Epithelial cell of proximal tubule (primary cell): Measurements from ENCODE around the gene CRELD2. TPM values are rescaled to one million over a fixed set of nuclear protein-coding genes. Genes with fewer than 3 reads are reported as not detected.

ENCODE experiments used
- DNase-seq: peaks from one replicate; pipeline ENCODE4 v3.0.0-alpha.2; 2011; ENCODE audit warnings: low read depth
- H3K4me3 ChIP-seq: 2 replicates; pipeline ENCODE4 v1.5.1; 2011; ENCODE audit warnings: low read depth, mild to moderate bottlenecking, low read length
- total RNA-seq: library from RNA; depleted of rRNA; stranded (reverse); fragments of >200 nt; gene quantifications from 2 replicates; pipeline ENCODE4 v1.2.3, GENCODE V29; 2015
- TF ChIP-seq, protein P1 (sequence below): conservative IDR thresholded peaks from 2 replicates; pipeline ENCODE4 v1.5.1; 2012; ENCODE audit warnings: low read depth, mild to moderate bottlenecking, low read length

CRELD2 gene
- total RNA-seq, 1 donor from 2014 or later, result 54.1 TPM

DNA sequence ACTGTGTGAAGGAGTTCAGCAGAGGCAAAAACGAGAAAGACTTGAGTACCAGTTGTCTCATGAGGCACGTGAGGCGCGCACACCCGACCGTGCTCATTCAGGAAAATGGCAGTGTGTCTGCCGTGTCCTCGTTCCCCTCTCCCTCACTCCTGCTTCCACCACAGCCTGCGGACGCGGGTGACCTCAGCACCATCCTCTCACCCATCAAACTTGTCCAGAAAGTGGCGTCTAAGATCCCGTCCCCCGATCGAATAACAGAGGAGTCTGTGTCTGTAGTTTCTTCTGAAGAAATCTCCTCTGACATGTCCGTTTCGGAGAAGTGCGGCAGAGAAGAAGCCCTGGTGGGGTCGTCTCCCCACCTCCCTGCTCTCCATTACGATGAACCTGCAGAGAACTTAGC lies 34.4 kb upstream of the CRELD2 start:
- H3K4me3 ChIP-seq, result no peak overlapping the region
- TF ChIP-seq, protein P1, sequence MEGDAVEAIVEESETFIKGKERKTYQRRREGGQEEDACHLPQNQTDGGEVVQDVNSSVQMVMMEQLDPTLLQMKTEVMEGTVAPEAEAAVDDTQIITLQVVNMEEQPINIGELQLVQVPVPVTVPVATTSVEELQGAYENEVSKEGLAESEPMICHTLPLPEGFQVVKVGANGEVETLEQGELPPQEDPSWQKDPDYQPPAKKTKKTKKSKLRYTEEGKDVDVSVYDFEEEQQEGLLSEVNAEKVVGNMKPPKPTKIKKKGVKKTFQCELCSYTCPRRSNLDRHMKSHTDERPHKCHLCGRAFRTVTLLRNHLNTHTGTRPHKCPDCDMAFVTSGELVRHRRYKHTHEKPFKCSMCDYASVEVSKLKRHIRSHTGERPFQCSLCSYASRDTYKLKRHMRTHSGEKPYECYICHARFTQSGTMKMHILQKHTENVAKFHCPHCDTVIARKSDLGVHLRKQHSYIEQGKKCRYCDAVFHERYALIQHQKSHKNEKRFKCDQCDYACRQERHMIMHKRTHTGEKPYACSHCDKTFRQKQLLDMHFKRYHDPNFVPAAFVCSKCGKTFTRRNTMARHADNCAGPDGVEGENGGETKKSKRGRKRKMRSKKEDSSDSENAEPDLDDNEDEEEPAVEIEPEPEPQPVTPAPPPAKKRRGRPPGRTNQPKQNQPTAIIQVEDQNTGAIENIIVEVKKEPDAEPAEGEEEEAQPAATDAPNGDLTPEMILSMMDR, result no peak
- no peak for DNase-seq

DNA sequence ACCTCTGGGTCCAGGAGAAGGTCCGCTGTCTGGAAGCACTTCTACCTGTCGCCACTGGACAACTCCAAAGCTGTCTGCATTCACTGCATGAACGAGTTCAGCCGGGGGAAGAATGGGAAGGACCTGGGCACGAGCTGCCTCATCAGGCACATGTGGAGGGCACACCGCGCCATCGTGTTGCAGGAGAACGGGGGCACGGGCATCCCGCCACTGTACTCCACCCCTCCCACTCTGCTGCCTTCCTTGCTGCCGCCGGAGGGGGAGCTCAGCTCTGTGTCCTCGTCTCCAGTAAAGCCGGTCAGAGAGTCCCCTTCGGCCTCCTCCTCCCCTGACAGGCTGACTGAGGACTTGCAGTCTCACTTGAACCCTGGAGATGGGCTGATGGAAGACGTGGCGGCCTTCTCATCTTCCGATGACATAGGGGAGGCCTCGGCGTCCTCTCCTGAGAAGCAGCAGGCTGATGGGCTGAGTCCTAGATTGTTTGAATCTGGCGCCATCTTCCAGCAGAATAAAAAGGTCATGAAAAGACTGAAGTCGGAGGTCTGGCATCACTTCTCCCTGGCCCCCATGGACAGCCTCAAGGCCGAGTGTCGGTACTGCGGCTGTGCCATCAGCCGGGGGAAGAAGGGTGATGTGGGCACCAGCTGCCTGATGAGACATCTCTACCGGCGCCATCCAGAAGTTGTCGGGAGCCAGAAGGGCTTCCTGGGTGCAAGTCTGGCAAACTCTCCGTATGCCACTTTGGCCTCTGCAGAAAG lies 33.8 kb upstream of the CRELD2 start:
- H3K4me3 ChIP-seq, result no peak overlapping the region
- DNase-seq, result no peak
- TF ChIP-seq, protein P1, result no peak

DNA sequence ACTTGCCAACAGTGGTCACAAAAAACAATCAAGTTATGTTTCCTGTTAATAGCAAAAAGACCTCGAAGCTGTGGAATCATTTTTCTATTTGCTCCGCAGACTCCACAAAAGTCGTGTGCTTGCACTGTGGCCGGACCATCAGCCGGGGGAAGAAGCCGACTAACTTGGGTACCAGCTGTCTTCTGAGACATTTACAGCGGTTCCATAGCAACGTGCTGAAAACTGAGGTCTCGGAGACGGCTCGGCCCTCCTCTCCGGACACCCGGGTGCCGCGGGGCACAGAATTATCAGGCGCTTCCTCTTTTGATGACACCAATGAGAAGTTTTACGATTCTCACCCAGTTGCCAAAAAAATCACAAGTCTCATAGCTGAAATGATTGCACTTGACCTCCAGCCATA lies 33.2 kb upstream of the CRELD2 start:
- no peak for DNase-seq
- H3K4me3 ChIP-seq, result no peak overlapping the region
- TF ChIP-seq, protein P1, result no peak

DNA sequence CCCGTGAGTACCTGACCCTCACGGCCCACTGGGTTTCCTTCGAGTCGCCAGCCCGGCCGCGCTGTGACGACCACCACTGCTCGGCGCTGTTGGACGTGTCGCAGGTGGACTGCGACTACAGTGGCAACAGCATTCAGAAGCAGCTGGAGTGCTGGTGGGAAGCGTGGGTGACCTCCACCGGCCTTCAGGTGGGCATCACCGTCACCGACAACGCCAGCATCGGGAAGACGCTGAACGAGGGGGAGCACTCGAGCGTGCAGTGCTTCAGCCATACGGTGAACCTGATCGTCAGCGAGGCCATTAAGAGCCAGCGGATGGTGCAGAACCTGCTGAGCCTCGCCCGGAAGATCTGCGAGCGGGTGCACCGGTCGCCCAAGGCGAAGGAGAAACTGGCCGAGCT lies 32.6 kb upstream of the CRELD2 start:
- H3K4me3 ChIP-seq, result no peak overlapping the region
- DNase-seq, result no peak
- TF ChIP-seq, protein P1, result no peak

DNA sequence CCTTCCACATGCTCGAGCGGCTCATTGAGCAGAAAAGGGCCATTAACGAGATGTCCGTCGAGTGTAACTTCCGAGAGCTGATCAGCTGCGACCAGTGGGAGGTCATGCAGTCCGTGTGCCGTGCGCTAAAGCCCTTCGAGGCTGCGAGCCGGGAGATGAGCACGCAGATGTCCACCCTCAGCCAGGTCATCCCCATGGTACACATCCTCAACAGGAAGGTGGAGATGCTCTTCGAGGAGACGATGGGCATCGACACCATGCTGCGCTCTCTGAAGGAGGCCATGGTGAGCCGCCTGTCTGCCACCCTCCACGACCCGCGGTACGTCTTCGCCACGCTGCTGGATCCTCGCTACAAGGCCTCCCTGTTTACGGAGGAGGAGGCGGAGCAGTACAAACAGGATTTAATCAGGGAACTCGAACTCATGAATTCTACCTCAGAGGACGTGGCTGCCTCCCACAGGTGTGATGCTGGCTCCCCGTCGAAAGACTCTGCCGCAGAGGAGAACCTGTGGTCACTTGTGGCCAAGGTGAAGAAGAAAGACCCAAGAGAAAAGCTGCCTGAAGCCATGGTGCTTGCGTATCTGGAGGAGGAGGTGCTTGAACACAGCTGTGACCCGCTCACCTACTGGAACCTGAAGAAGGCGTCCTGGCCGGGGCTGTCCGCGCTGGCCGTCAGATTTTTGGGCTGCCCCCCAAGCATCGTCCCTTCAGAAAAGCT lies 31.9 kb upstream of the CRELD2 start:
- no peak for DNase-seq
- TF ChIP-seq, protein P1, result no peak
- no peak overlapping the region for H3K4me3 ChIP-seq

DNA sequence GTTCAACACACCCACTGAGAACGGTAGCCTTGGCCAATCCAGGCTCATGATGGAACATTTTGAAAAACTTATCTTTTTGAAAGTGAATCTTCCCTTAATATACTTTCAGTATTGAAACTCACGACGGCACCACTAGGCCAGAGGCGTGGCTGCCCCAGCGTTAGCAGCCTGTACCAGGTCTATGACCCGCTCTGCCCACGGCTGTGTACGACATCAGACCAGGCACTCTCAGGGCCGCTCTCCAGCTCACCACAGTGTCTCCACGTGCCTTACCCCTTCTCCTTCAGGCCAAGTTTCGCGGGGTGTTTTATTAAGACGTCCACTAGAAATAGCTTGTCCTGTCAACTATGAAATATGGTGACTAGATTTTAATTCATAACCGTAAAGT lies 31.4 kb upstream of the CRELD2 start:
- no peak for DNase-seq
- H3K4me3 ChIP-seq, result no peak overlapping the region
- TF ChIP-seq, protein P1, result no peak
